NCI-H1105 (cell line): ENCODE measurements around the gene ANXA10.
"Not testable (repeated sequence)": the region's sequence is repeated elsewhere in the genome, so short reads cannot be mapped to it uniquely, and the experiment has no call there.

Source experiments
- DNase-seq: peaks from one replicate; lab custom pipeline; 2025; lab: John Stamatoyannopoulos, UW

ANXA10 gene

DNA sequence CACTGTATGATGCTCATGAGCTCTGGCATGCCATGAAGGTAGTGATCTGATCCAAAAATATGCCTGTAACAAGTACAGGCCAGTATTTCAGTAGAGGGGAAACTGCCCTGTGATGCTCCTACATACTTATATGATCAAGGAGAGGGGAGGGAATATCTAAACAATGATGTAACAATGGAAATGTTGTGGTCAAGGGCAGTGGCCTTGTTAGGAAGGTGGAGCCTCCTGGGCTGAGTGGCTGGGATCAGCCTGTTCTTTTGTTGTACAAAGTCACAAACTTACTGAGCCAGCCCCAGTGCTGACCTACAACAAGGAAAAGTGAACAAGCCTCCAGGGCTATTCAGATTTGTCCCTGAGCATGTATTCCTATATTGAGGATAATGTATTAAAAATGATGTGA is 70.3 kb downstream of the ANXA10 start:
- no peak for DNase-seq

GRCh38 chr4:168163106-168163505 is 70.8 kb downstream of the ANXA10 start:
- DNase-seq: no peak

GRCh38 chr4:168164045-168164444 is 71.7 kb downstream of the ANXA10 start:
- no peak for DNase-seq

DNA sequence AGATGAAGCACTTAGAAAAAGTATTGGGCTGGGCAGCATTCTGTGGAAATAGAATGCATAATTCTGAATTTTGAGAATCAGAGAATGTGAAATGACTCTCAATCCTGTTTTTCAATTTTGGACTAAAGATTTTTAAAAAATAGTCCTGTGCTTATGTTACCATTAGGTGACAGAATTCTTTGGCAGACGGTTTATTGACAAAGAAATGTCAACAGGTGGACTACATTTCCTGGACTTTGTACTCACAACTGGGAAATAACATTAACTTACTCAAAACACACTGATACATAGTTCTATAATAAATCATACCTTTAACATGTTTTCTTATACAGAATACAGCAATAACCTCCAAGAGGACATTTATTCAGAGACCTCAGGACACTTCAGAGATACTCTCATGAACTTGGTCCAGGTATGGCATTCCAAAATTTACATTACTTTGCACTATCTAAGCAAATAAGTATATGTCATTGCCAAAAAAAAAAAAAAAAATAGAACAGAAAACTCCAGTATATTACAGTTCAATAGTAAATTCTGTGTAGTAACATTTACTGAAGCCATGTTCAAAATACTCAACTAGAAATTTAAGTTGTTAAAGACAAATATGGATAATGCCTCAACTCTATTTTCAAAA is 72.7 kb downstream of the ANXA10 start:
- DNase-seq: no peak

GRCh38 chr4:168167714-168168284 is 75.5 kb downstream of the ANXA10 start:
- DNase-seq: no peak

DNA sequence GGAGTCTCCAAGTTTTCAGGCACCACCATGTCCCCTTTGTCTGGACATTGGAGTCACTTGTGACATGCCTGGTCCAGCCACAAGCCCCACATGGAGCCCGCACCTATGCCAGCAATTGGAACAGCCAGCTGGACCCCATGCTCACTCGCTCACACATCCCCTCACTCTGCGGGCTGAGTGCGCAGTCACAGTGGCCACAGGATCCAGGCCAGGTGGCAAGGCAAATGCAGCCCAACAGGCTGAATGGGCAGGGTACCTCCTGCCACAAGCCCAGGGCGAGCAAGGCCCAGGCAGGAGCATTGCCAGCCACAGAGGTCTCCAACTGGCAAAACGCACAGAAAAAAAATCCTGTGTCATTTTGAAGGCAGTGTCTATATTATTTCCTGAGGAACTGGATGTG is 82.0 kb downstream of the ANXA10 start:
- no peak for DNase-seq

DNA sequence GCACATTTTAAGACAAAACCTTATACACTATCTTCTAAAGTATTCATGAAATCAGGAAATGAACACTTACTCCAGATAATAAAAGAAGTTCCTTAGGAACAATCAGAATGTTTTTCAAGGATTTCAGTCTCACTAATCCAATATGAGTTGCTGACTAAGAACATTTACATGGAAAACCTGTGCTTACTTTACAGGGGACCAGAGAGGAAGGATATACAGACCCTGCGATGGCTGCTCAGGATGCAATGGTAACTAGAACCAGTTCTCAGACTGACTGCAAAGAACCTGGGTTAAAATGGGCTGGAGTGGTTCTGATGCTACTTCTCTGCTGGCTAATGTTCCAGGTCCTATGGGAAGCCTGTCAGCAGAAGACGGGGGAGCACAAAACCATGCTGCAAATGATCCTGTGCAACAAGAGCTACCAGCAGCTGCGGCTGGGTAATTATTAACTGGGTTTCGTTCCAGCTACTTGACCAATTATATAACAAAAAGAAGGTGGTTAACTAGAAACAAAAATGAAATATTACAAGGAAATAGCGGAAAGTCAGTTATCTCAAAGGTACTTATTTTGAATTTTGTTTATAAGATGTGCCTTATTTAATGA is 85.3 kb downstream of the ANXA10 start:
- DNase-seq: no peak

DNA sequence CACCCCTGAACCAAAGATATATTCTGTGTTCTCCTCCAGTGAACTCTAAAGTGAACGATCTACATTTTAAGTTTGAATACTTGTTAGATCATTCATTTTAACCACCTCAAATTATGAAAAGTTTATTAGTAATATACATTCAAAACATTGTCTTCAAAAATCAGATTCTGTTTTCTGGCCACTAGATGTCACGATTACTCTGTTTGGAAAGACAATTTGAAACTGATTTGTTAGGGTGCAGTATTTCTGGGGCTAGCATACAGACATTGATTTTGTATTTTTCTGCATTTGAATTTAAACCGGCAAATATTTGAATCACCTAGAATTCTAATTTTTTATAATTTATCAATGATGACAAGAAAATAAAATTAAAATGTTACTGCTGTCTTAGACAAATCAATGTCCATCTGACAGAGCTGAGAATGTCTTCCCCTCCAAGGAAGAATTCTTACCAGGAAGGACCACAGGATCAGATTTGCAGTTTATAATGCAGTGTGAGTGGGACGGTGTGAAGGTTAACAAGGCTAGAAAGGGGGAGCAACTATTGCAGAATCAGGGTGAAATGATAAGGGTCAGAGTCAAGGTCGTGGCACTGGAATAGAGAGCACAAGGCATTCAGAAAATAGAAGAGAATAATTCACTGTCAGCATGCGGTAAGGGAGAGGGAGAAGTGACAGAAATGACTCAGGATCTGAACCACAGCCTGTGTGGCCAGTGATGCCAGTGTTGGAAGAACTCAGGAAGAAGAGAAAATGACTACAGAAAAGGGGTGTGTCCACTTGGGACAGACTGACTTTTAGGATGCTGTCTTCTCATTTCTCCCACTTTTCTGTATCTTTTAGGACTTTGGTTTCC is 91.6 kb downstream of the ANXA10 start:
- peak; percentile 5 for DNase-seq

DNA sequence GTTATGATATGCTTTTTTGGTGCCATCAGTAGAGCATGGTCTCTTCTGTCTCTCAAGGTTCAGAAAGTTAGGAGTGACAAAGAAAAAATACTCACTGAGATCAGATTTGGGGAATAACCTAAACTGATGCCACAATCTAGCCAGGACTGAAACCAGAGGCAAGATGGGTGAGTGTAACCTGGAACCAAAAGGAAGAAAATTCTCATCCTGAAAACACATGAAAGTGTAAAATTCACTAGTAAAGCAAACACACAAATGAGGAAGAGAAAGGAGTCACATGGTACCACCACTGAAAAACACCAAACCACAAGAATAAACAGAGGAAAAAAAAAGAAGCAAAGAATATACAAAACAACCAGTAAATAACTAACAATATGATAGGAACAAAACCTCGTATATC is 96.4 kb downstream of the ANXA10 start:
- no peak for DNase-seq

DNA sequence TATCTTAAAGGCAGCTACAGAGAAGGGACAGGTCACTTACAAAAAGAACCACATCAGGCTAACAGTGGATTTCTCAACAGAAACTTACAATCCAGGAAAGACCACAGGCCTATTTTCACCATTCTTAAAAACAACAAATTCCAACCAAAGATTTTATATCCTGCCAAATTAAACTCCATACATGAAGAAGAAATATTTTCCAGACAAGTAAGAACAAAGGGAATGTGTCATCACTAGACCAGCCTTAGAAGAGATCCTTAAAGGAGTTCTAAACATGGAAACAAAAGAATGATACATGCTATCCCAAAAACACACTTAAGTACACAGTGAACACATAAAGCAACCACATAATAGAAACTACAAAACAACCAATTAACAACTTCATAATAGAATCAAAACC is 105.6 kb downstream of the ANXA10 start:
- no peak for DNase-seq

GRCh38 chr4:168199260-168199957 is 107.1 kb downstream of the ANXA10 start:
- no peak for DNase-seq

GRCh38 chr4:168200685-168201084 is 108.3 kb downstream of the ANXA10 start:
- no peak for DNase-seq

- no peak for DNase-seq
These were observed 111.0 kb downstream of the ANXA10 start for GRCh38 chr4:168203233-168203911.

DNA sequence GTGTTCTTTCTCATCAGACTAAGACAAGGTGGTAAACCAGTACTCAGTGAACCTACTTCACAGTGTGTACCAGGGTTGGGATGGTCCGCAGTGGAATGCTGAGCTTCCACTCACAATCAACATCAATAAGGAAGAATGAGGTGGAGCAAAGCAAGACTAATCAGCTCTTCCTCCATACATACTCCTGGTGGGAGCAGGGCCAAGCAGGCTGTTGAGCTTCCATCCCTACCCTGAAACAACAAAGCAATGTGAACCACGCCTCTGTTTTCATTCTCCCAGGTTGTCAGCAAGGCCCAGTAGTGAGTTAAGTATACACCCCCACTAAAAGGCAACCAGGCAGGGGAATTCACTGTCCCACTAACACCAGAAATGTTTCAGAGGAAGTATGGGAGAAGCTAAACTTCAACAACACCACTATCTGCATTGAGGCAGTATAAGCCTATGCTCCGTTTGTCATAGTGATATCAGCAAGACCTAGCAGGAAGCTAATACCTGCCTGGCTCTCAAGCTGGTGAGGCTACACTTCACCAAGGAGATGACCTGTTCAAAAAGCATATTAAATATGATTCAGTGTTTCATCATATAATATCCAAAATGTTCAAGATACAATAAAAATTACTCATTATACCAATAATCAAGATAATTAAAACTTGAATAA is 116.7 kb downstream of the ANXA10 start:
- DNase-seq: no peak

DNA sequence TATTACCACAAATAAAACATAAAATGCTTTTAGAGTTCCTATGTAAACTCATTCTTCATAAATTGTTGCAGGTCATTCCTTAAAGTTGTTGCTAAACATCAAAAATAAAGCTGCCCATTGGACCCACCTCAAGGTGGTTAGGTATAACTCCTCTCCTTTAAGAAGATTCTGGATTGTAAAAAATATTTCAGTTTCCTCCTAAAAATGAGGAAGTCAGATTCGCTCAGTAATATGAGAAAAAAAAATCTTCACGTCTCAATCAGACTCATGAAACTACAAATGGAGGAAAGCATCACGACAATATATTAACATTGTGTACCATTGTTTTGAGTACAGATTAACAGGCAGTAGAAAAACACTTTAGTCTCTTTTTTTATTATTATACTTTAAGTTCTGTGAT is 120.3 kb downstream of the ANXA10 start:
- no peak for DNase-seq

DNA sequence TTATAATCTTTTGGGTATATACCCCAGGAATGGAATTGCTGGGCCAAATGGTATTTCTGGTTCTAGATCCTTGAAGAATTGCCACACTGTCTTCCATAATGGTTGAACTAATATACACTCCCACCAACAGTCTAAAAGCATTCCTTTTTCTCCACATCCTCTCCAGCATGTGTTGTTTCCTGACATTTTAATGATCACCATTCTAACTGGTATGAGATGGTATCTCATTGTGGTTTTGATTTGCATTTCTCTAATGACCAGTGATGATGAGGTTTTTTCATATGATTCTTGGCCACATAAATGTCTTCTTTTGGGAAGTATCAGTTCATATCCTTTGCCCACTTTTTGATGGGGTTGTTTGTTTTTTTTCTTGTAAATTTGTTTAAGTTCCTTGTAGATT is 121.2 kb downstream of the ANXA10 start:
- DNase-seq: not testable (repeated sequence)

GRCh38 chr4:168218645-168219044 is 126.3 kb downstream of the ANXA10 start:
- DNase-seq: no peak

GRCh38 chr4:168220893-168221292 is 128.6 kb downstream of the ANXA10 start:
- no peak for DNase-seq

GRCh38 chr4:168221301-168221700 is 129.0 kb downstream of the ANXA10 start:
- peak; percentile 19 for DNase-seq
